Endometrium (tissue), 2 donors: ENCODE measurements around the gene GSTT2B.
"Not testable (repeated sequence)": the region's sequence is repeated elsewhere in the genome, so short reads cannot be mapped to it uniquely, and the experiment has no call there.

Experiments
- FAIRE-seq: peaks from 2 replicates; lab custom pipeline; 2012; peaks lifted over from hg19 to GRCh38; lab: Jason Lieb, UNC
- donor health status: control.
- donor health status: control.

GSTT2B gene

DNA sequence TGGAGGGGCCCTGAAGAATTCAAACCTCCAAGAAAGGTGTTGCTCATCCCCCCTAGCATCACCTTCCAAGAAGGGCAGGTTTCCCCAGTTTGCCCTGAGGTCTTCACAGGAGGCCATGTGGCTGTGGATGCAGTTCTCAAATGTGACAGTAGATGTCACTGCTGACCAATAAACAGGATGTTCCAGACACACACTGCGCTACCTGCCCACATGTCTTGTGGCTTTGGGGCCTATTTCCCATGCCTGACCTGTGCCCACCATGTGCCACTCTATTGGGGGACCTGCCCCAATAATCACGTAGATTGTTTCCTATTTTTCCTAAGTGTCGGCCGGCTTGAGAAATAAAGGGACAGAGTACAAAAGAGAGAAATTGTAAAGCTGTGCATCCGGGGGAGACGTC is 23.4 kb upstream of the GSTT2B start:
- no peak for FAIRE-seq

DNA sequence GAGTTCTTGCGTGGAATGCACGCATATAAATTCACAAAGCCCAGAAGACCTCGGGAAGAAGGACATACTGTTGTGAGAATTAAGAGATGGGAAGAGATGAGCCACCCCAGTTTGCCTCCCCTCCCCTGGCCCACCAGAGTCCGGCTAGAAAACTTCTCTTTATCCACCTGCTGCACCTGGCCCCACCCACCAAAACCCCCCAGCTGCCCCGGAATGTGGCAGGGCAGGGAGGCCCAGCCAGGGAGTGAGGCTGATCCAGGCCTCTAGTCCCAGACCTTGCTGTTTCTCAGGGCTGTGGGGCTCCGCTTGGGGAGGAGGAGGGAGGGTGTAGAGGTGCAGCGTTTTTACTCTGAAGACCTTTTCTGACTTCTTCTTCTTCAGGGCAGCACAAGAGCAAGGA is 19.6 kb upstream of the GSTT2B start:
- FAIRE-seq, result not testable (repeated sequence)

DNA sequence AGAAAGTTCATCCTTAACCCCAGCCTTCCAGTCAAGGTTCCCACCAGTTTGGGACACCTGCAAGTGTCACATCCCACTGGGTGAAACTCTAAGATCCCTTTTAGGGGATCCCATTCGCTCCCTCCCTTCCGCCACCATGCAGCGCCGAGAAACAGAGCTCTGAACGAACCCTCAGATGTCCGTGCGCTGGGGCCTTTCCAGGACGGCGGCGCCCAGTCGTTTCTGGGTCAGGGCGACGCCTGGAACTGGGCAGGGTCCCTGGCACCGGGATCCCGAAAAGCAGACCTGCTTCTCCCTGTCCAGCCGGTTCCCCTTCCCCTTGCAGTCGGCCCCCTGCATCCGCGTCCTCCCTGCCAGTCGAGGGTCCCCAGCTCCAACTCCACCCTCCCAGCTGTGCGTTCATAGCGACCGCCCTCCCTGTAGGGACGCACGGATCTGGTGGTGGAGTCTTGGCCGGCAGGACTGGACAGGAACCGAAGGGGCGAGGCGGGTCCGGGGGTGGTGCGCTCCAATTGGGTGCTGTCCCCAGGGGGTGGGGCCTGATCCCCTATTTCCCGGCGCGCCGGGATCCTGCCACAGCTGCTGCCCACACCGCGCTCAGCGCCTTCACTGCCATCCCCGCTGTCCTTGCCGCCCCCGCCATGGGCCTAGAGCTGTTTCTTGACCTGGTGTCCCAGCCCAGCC is 18.7 kb upstream of the GSTT2B start, which contains the start of gene GSTT2:
TSS of gene GSTT2 (plus strand) at position 578 of the 684 bp plus-strand sequence.
- FAIRE-seq, result peak; percentile 70

DNA sequence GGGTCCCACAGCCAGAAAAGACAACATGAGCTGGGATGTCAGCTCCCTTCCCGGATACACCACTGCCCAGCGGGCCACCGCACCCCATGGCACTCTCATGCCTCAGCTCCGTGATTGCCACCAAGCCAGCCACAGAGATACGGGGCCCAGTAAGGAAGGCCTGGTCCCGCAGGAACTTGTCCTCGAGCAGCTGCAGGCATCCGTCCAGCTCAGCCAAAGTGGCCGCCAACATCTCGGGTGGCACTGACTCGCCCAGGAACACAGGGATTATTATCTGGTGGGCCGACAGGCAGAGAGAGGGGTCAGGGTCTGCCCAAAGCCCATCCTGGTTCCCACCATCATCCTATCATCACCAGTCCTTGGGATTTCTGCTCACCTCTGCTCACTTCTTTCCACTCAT is 16.3 kb upstream of the GSTT2B start:
- FAIRE-seq, result not testable (repeated sequence)

DNA sequence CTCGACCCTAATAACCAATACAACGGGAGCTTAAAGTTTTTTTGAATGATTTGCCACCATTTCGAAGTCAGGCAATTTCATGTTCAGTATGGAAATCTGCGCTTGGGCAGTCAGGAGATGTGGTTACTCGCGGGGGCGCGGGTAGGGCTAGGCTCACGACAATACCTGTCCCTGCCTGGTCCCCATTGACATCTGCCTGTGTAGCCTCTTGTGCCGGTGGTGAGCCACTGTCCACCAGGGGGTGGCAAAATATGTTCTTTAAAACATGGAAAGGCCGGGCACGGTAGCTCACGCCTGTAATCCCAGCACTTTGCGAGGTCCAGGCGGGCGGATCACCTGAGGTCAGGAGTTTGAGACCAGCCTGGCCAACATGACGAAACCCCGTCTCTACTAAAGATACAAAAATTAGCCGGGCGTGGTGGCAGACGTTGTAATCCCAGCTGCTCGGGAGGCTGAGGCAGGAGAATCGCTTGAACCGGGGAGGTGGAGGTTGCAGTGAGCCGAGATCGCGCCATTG is 13.9 kb upstream of the GSTT2B start:
- not testable (repeated sequence) for FAIRE-seq

DNA sequence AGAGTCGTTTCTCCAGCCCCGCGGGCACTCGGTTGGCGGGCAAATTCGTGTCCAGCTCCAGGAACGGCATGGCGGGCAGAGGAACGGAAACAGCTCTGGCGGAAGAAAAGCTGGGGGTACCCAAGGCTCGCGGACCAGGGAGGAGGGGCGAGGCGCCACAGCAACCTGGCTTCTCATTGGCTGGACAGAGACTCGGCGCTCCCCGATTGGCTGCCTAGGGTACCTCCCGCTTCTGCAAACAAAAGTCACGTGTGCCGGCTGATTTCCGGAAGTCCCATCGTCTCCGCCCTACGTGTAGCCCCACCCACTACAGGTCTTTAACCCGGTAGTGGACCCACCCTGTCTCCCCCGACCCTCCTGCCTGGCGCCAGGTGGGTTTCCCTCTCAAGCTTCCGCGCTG is 13.3 kb upstream of the GSTT2B start, which contains the start of gene DDT:
TSS of gene DDT (minus strand) at position 97 of the 400 bp plus-strand sequence. CDS start at position 70, 27 bp downstream.
- FAIRE-seq, result peak; percentile 97

DNA sequence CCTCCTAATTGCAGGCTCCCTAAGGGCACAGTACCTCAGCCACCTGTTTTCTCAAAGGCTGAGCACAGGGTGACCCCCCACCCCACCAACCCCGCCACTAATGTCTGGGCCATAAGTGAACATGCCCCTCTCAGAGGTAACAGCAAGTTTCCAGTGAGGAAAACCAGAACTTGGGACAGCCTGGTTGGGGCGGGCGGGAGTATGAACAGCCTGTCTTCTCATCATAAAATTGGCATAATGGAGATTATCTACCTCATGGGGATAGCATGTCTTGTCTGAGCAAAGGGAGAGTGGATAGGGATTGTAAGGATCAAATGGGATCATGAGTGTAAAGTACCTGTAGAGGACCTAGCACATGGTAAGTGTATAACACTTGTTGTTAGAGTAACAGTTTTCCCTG is 10.9 kb upstream of the GSTT2B start:
- not testable (repeated sequence) for FAIRE-seq

DNA sequence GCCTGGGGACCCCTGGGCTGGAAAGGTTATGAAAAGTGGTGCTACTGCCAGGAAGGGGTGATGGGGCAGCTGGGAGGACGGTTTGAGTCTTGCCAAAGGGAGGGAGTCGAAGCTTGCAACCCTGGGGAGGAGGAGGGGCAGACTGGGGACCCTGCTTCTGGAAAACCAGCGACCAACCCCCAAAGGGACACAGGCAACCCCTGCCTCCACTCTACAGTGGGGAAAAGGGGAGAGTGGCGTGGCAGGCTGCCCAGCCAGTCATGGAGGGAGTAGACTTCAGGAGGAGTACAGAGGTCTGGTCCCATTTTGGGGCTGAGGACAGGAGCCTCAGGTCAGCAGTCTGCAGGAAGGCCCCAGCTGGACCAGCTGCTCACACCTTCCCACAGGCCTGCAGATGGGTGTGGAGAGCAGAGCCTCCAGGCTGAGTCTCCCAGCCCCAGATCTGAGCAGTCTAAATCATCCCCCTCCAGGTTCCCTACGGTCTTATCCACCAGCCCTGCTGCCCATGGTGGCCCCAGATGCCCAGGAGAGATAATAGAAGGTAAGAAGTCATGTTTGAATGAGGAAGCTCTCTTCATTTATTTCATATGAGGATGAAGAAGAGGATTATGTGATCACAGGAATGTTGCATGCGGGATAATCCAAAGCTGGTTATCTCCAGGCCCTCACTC is 10.0 kb upstream of the GSTT2B start:
- no peak for FAIRE-seq

DNA sequence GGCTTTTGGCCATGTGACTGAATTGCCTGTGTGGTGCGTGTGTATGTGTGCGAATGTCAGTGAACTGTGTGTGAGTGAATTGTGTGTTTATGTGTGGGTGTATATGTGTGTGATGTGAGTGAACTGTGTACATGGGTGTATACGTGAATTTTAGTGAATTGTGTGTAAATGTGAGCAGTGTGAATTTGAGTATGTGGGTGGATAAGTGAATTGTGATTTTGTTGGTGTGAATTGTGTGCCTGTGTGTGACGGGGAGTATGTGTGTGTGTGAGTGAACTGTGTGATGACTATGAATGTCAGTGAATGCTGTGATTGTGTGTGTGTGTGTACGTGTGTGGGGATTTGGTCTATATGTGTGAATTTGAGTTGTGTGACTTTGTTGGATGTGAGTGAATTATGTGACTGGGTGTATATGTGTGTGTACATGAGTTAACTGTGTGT is 9.2 kb upstream of the GSTT2B start:
- no peak for FAIRE-seq

DNA sequence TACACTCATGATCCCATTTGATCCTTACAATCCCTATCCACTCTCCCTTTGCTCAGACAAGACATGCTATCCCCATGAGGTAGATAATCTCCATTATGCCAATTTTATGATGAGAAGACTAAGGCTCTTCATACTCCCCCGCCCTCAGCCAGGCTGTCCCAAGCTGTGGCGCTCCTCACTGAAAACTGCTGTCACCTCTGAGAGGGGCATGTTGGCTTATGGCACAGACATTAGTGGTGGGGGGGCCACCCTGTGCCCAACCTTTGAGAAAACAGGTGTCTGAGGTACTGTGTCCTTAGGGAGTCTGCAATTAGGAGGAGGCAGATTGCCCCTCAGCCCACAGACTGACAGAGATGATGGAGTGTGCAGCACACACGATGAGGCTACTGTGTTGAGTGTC is 8.1 kb upstream of the GSTT2B start:
- FAIRE-seq, result no peak

DNA sequence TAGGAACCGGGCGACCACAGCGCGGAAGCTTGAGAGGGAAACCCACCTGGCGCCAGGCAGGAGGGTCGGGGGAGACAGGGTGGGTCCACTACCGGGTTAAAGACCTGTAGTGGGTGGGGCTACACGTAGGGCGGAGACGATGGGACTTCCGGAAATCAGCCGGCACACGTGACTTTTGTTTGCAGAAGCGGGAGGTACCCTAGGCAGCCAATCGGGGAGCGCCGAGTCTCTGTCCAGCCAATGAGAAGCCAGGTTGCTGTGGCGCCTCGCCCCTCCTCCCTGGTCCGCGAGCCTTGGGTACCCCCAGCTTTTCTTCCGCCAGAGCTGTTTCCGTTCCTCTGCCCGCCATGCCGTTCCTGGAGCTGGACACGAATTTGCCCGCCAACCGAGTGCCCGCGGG is 5.6 kb upstream of the GSTT2B start, which contains the start of gene DDTL:
TSS of gene DDTL (plus strand) at position 321 of the 400 bp plus-strand sequence. CDS start at position 348, 27 bp downstream.
- peak; percentile 99 for FAIRE-seq

DNA sequence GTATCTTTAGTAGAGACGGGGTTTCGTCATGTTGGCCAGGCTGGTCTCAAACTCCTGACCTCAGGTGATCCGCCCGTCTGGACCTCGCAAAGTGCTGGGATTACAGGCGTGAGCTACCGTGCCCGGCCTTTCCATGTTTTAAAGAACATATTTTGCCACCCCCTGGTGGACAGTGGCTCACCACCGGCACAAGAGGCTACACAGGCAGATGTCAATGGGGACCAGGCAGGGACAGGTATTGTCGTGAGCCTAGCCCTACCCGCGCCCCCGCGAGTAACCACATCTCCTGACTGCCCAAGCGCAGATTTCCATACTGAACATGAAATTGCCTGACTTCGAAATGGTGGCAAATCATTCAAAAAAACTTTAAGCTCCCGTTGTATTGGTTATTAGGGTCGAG is 5.1 kb upstream of the GSTT2B start:
- not testable (repeated sequence) for FAIRE-seq

DNA sequence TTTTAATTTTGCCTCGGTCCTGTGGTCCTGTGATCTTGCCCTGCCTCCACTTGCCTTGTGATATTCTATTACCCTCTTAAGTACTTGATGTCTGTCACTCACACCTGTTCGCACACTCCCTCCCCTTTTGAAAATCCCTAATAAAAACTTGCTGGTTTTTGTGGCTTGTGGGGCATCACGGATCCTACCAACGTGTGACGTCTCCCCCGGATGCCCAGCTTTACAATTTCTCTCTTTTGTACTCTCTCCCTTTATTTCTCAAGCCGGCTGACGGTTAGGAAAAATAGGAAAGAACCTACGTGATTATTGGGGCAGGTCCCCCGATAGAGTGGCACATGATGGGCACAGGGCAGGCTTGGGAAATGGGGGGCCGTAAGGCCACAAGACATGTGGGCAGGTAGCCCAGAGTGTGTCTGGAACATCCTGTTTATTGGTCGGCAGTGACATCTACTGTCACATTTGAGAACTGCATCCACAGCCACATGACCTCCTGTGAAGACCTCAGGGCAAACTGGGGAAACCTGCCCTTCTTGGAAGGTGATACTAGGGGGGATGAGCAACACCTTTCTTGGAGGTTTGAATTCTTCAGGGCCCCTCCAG is 4.6 kb downstream of the GSTT2B start:
- not testable (repeated sequence) for FAIRE-seq

DNA sequence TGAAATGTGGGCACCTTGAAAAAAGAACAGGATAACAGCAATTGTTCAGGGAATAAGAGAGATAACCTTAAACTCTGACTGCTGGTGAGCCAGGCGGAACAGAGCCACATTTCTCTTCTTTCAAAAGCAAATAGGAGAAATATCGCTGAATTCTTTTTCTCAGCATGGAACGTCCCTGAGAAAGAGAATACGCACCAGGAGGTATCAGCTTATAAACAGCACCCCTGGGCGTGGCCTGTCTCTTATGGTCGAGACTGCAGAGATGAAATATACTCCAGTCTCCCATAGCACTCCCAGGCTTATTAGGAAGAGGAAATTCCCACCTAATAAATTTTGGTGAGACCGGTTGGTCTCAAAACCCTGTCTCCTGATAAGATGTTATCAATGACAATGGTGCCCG is 5.1 kb downstream of the GSTT2B start:
- not testable (repeated sequence) for FAIRE-seq

DNA sequence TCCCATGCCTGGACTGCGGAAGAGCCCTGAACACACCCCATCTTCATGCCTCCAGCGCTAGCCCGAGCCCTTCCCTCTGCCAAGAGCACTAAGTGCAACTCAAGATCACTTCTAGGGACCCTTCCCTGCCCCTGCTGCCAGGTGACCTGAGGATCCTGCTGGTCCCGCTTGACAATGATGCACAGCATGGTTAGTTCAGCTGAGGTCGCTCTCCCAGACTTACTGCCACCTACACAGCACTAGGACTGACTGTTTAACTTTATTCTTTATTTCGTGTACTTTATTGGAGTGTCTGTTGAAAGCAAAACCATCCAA is 6.0 kb downstream of the GSTT2B start:
- not testable (repeated sequence) for FAIRE-seq

DNA sequence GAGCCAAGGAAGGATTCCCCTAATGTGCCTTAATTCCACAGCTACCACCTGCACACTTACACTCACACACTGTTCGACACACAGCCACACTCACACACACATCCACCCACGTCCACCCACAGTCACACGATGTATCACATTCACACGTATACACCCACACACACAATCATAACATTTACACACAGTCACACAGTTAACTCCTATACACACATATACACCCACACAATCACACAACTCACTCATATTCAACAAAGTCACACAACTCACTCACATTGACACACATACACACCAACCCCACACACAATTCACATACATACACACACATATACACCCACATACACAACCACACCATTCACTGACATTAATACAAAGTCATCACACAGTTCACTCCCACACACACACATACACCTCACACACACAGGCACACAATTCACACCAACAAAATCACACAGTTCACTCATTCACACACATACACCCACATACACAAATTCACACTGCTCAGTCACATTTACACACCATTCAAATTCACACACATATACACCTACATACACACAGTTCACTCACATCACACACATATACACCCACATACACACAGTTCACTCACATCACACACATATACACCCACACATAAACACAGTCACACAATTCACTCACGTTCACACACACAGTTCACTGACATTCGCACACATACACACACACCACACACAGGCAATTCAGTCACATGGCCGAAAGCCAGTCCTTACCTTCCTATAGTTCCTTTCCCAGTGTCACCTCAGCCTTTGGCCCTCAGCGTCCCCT is 6.6 kb downstream of the GSTT2B start:
- not testable (repeated sequence) for FAIRE-seq

DNA sequence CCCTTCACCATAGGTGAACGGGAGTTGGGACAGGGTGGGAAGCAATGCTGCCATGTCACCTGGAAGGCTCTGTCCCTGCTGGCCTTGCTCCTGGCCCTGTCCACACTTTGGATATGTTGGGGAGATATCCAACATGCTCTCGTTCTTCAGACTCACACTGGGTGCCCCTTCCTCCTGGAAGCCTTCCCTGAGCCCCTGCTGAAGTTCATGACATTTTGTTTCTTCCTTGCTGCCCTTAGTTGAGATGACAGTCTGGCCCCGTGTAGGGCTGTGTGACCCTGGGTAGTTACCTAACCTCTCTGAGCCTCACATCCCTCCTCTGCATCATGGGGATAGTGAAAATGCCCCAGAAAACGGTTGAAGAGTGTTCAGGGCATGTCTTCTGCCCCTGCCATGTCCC is 7.5 kb downstream of the GSTT2B start:
- FAIRE-seq, result not testable (repeated sequence)

DNA sequence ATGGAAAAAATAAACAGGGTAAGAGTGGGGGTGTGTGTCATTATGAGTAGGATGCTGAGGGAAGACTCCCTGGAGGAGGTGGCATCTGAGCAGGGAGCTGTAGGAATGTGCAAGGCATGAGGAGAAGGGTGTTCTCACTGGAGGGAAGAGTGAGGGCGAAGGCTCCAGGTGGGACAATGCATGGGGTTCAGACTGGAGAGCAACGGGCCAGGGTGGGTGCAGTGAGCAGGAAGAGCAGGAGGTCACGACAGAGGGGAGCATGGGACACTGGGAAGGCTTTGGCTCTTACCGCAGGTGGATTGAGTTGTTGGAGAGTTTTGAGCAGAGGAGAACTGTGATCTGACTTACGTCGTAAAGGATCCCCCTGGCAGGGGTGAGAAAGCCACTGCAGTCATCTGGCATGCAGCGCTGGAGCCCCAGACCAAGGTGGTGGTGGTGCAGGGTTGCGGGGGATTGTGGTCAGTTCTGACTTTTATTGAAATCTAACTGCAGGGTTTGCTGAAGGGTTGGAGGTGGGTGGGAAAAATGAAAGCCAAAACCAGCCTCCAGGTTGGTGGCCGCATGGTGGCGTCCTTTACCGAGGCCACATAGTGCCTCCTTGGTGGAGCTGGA is 8.1 kb downstream of the GSTT2B start:
- FAIRE-seq, result not testable (repeated sequence)

DNA sequence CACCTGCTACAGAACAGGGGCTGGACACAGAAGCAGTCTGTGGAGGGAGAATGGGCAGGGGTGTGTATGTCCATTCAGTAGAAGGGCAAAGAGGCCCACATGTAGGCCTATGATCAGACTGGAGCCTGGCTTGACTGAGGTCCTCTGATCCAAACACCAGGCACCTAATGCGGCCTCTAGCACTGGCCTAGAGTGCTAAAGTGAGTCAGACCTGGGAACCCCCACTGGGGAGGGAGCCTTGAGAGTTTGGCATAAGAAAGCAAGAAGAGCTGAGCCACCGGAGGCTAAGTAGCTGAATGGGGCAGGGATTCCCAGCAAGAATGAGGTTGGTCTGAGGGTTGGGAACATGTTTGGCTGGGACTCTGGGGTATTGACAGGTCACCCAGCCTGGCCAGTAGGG is 9.6 kb downstream of the GSTT2B start:
- not testable (repeated sequence) for FAIRE-seq

DNA sequence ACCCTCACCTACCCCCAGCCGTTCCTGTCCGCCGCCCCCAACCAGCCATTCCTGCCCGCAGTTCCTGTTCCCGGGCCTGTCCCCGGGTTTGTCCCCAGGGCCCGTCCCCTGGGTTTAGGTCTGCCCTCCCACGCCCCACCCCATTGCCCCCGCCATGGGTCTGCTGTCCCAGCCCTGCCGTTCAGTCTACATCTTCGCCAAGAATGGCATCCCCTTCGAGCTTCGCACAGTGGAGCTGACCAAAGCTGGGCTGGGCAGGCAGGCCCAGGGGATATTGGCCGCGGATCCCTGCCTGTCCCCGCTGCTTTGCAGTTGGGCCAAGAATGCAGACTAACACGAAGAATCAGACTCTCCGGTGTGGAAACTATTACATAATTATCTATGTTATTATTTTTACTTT is 11.2 kb downstream of the GSTT2B start:
- not testable (repeated sequence) for FAIRE-seq

DNA sequence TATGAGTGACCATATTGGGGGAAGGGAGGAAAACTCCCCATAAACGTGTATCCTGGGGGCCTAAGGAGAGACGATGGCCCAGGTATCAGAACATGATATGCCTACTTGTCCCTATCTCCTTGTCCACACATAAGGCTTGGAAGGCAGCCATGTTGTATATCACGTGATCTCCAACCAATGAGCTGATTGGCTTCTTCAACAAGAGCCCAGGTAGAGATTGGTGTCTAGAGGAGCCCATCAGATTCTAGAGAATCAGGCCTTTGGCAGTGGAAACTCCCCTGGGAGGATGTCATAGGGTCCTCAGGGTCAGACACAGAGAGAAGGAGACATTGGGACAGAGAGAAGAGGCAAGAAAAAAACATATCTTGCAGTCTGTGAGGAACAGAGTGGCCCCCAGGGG is 13.6 kb downstream of the GSTT2B start:
- FAIRE-seq, result not testable (repeated sequence)

DNA sequence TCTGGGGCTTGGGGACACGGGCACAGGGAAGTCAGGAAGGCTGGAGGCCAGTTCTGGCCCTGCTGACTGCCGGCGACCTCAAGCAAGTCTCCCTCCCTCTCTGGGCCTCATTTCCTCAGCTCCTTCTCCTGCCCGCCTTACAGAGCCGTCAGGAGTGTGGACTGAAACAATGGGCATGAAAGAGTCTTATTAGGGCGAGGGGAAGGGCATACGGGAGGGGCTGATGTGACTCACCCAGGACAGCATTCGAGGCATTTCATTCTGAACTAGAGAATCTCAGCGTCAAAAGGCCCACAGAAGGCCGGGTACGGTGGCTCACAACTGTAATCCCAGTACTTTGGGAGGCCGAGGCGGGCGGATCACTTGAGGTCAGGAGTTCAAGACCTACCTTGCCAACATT is 20.8 kb downstream of the GSTT2B start:
- not testable (repeated sequence) for FAIRE-seq
